H1 (cell line): ENCODE results near the gene BABAM1. TPM values are rescaled to one million over a fixed set of nuclear protein-coding genes. Genes with fewer than 3 reads are reported as not detected.

Experiments
- CTCF ChIA-PET: fragments of 300-600 bp; sonication (Branson Sonifier 250); formaldehyde crosslinking; loops from one replicate; lab custom pipeline; 2021; ENCODE audit not compliant: partially characterized antibody; lab: Charles Lee
- POLR2A ChIA-PET: fragments of 300-600 bp; sonication (Branson Sonifier 250); formaldehyde crosslinking; loops from one replicate; lab custom pipeline; 2021; ENCODE audit warnings: inconsistent platforms; ENCODE audit not compliant: partially characterized antibody; lab: Charles Lee
- DNase-seq, 2 experiments: peaks; one replicate each; pipeline versions ENCODE4 v3.0.0 to v3.0.0-alpha.2; 2010 to 2022; ENCODE audit warnings: low spot score in 2 of 2, low read depth in 1 of 2, mixed read lengths in 1 of 2
- FAIRE-seq: peaks from 2 replicates; lab custom pipeline; 2011; peaks lifted over from hg19 to GRCh38; lab: Jason Lieb, UNC
- H2AFZ ChIP-seq: 2 replicates; pipeline ENCODE4 v1.8.1; 2012; ENCODE audit warnings: low read length, inconsistent platforms
- H2AK5ac ChIP-seq: 2 replicates; pipeline ENCODE4 v1.6.1; 2013; ENCODE audit warnings: low read depth, low read length
- H2BK120ac ChIP-seq: replicated peaks from 2 replicates; pipeline ENCODE3; 2013; ENCODE audit warnings: low read depth, low read length, inconsistent platforms
- H2BK12ac ChIP-seq: 2 replicates; pipeline ENCODE4 v1.6.1; 2013; ENCODE audit warnings: low read depth, low read length
- H2BK15ac ChIP-seq: 2 replicates; pipeline ENCODE4 v1.6.1; 2013; ENCODE audit warnings: low read length
- H2BK20ac ChIP-seq: 2 replicates; pipeline ENCODE4 v1.6.1; 2013; ENCODE audit warnings: low read length
- H2BK5ac ChIP-seq: 2 replicates; pipeline ENCODE4 v1.6.1; 2013; ENCODE audit warnings: low read depth, low read length
- H3K14ac ChIP-seq: 2 replicates; pipeline ENCODE4 v1.6.1; 2013; ENCODE audit warnings: inconsistent platforms; ENCODE audit not compliant: insufficient read length
- H3K18ac ChIP-seq: 2 replicates; pipeline ENCODE4 v1.6.1; 2013; ENCODE audit warnings: low read length; ENCODE audit errors: extremely low read depth
- H3K23ac ChIP-seq: 2 replicates; pipeline ENCODE4 v1.6.1; 2013; ENCODE audit warnings: inconsistent platforms; ENCODE audit not compliant: insufficient read length
- H3K23me2 ChIP-seq: 2 replicates; pipeline ENCODE4 v1.6.1; 2013; ENCODE audit warnings: low read depth, low read length
- H3K27ac ChIP-seq: 2 replicates; pipeline ENCODE4 v1.6.1; 2011; ENCODE audit warnings: low read depth, low read length, inconsistent platforms
- H3K27me3 ChIP-seq, 4 experiments: replicated peaks in 1 of 4; 1 replicate in 1 of 4; 2 replicates in 3 of 4; pipeline versions ENCODE4 v1.6.1 to v1.8.1; 2011 to 2013; ENCODE audit warnings: low read length in 3 of 4, mild to moderate bottlenecking in 3 of 4, inconsistent platforms in 2 of 4, mixed read lengths in 2 of 4, moderate library complexity in 1 of 4; ENCODE audit not compliant: control insufficient read depth in 3 of 4, insufficient read depth in 3 of 4; ENCODE audit errors: extremely low read depth in 1 of 4
- H3K36me3 ChIP-seq, 4 experiments: 2 replicates each; pipeline versions ENCODE4 v1.6.1 to v1.8.1; 2011 to 2013; ENCODE audit warnings: mild to moderate bottlenecking in 4 of 4, low read length in 3 of 4, moderate library complexity in 2 of 4, control low read depth in 1 of 4, inconsistent platforms in 1 of 4; ENCODE audit not compliant: insufficient read depth in 4 of 4, control insufficient read depth in 2 of 4
- H3K4ac ChIP-seq: replicated peaks from 2 replicates; pipeline ENCODE3; 2013; ENCODE audit warnings: low read length, low read depth, mixed read lengths, inconsistent platforms; ENCODE audit not compliant: insufficient read length
- H3K4me1 ChIP-seq, 4 experiments: replicated peaks in 1 of 4; 1 replicate in 1 of 4; 2 replicates in 3 of 4; pipeline versions ENCODE4 v1.6.1 to v1.8.1; 2011 to 2013; ENCODE audit warnings: low read length in 3 of 4, inconsistent platforms in 2 of 4, mixed read lengths in 1 of 4; ENCODE audit not compliant: insufficient read depth in 4 of 4, control insufficient read depth in 3 of 4
- H3K4me2 ChIP-seq, 2 experiments: 2 replicates each; pipeline versions ENCODE4 v1.6.1 to v1.8.1; 2011 to 2013; ENCODE audit warnings: low read depth in 2 of 2, low read length in 2 of 2, control low read depth in 1 of 2, inconsistent platforms in 1 of 2, mild to moderate bottlenecking in 1 of 2; ENCODE audit not compliant: insufficient read depth in 1 of 2
- H3K4me3 ChIP-seq, 4 experiments: fragments of 200-600, 300-600 bp in 1 of 4; sonication (generic), shearing (Covaris generic), sonication (Bioruptor Twin) in 1 of 4; 2 replicates each; pipeline versions ENCODE4 v1.5.1 to v1.8.1; 2011 to 2016; ENCODE audit warnings: low read length in 4 of 4, low read depth in 3 of 4, control low read depth in 2 of 4, inconsistent platforms in 2 of 4, mild to moderate bottlenecking in 2 of 4, mixed read lengths in 1 of 4, moderate library complexity in 1 of 4; ENCODE audit not compliant: insufficient read depth in 2 of 4; ENCODE audit errors: extremely low read depth in 1 of 4
- H3K56ac ChIP-seq: replicated peaks from 2 replicates; pipeline ENCODE3; 2013; ENCODE audit warnings: low read depth, mild to moderate bottlenecking, mixed read lengths, low read length, inconsistent platforms; ENCODE audit not compliant: insufficient read length
- H3K79me1 ChIP-seq: 2 replicates; pipeline ENCODE4 v1.6.1; 2013; ENCODE audit warnings: low read depth, low read length, control low read depth
- H3K79me2 ChIP-seq, 2 experiments: 2 replicates each; pipeline versions ENCODE4 v1.6.1 to v1.8.1; 2012 to 2013; ENCODE audit warnings: low read length in 2 of 2, mild to moderate bottlenecking in 2 of 2, inconsistent platforms in 1 of 2; ENCODE audit not compliant: insufficient read depth in 2 of 2, control insufficient read depth in 1 of 2
- H3K9ac ChIP-seq, 4 experiments: replicated peaks in 1 of 4; 1 replicate in 1 of 4; 2 replicates in 3 of 4; pipeline versions ENCODE4 v1.6.1 to v1.8.1; 2011 to 2013; ENCODE audit warnings: low read depth in 3 of 4, low read length in 3 of 4, control low read depth in 2 of 4, mild to moderate bottlenecking in 2 of 4, moderate library complexity in 2 of 4, inconsistent platforms in 1 of 4; ENCODE audit errors: extremely low read depth in 1 of 4
- H3K9me3 ChIP-seq, 2 experiments: 2 replicates each; pipeline versions ENCODE4 v1.6.1 to v1.8.1; 2012 to 2013; ENCODE audit warnings: mild to moderate bottlenecking in 2 of 2, moderate library complexity in 2 of 2, control low read depth in 1 of 2, inconsistent platforms in 1 of 2, low read depth in 1 of 2, low read length in 1 of 2, mixed read lengths in 1 of 2; ENCODE audit not compliant: insufficient read depth in 2 of 2
- H4K20me1 ChIP-seq, 2 experiments: replicated peaks in 1 of 2; 2 replicates each; pipeline versions ENCODE3 to v1.8.1; 2011 to 2013; ENCODE audit warnings: inconsistent platforms in 2 of 2, low read length in 2 of 2, mild to moderate bottlenecking in 1 of 2; ENCODE audit not compliant: insufficient read depth in 2 of 2, control insufficient read depth in 1 of 2
- H4K5ac ChIP-seq: 2 replicates; pipeline ENCODE4 v1.6.1; 2013; ENCODE audit warnings: low read length, low read depth, mixed read lengths, inconsistent platforms; ENCODE audit not compliant: insufficient read length
- H4K8ac ChIP-seq: 2 replicates; pipeline ENCODE4 v1.8.0; 2013; ENCODE audit warnings: mild to moderate bottlenecking, moderate library complexity, low read length, inconsistent platforms; ENCODE audit not compliant: insufficient read depth; ENCODE audit errors: extremely low read depth
- H4K91ac ChIP-seq: replicated peaks from 2 replicates; pipeline ENCODE3; 2013; ENCODE audit warnings: low read length, mixed read lengths, inconsistent platforms; ENCODE audit not compliant: insufficient read length
- ATF3 ChIP-seq: IDR thresholded peaks from 2 replicates; pipeline ENCODE4 v1.6.1; 2011; ENCODE audit warnings: low read depth, mild to moderate bottlenecking, low read length; ENCODE audit not compliant: insufficient read depth
- BCL11A ChIP-seq, 2 experiments: IDR thresholded peaks; one replicate each; pipeline ENCODE4 v1.6.1; 2011; ENCODE audit warnings: low read depth in 2 of 2, low read length in 2 of 2, mild to moderate bottlenecking in 2 of 2
- E2F6 ChIP-seq: IDR thresholded peaks from 2 replicates; pipeline ENCODE4 v1.6.1; 2012; ENCODE audit warnings: inconsistent platforms
- HDAC2 ChIP-seq, 2 experiments: fragments of 300-600 bp in 1 of 2; sonication (generic) in 1 of 2; IDR thresholded peaks; 2 replicates each; pipeline ENCODE4 v1.6.1; 2011 to 2012; ENCODE audit warnings: low read depth in 2 of 2, low read length in 2 of 2, mild to moderate bottlenecking in 2 of 2, moderate library complexity in 2 of 2, borderline replicate concordance in 1 of 2, inconsistent platforms in 1 of 2
- JUN ChIP-seq: IDR thresholded peaks from 2 replicates; pipeline ENCODE4 v1.6.1; 2011; ENCODE audit warnings: low read depth, mild to moderate bottlenecking, improper control_type of control experiment, low read length
- KDM1A ChIP-seq: fragments of 200-600, 300-600 bp; sonication (generic); IDR thresholded peaks from 2 replicates; pipeline ENCODE4 v1.7.1; 2016; ENCODE audit warnings: mild to moderate bottlenecking, low read length, borderline replicate concordance
- RBBP5 ChIP-seq: IDR thresholded peaks from 2 replicates; pipeline ENCODE4 v1.7.1; 2012; ENCODE audit warnings: low read depth, mild to moderate bottlenecking, inconsistent platforms, low read length, moderate library complexity, borderline replicate concordance
- SIN3A ChIP-seq, 2 experiments: IDR thresholded peaks in 1 of 2; conservative IDR thresholded peaks in 1 of 2; 2 replicates each; pipeline ENCODE4 v1.6.1; 2011 to 2012; ENCODE audit warnings: low read length in 2 of 2, improper control_type of control experiment in 1 of 2, low read depth in 1 of 2, mild to moderate bottlenecking in 1 of 2
- SIRT6 ChIP-seq: IDR thresholded peaks from one replicate; pipeline ENCODE4 v1.7.1; 2012; ENCODE audit warnings: low read length, inconsistent platforms
- SIX5 ChIP-seq: IDR thresholded peaks from 2 replicates; pipeline ENCODE4 v1.6.1; 2011; ENCODE audit warnings: mild to moderate bottlenecking, low read depth, low read length
- ZNF274 ChIP-seq: IDR thresholded peaks from 2 replicates; pipeline ENCODE4 v1.7.0; 2012; ENCODE audit warnings: low read length, borderline replicate concordance; ENCODE audit errors: extremely low read depth
- WGBS, 2 experiments: shearing (Covaris generic) in 1 of 2; methylation state at CpG; one replicate each; pipeline versions ENCODE4 v1.1.6 to v1.1.7; 2013 to 2015; ENCODE audit warnings: low lambda C conversion rate in 2 of 2, mixed read lengths in 2 of 2, inconsistent platforms in 1 of 2, low coverage in 1 of 2, missing lambda C conversion rate in 1 of 2; ENCODE audit not compliant: insufficient replicate concordance in 2 of 2, insufficient coverage in 1 of 2, insufficient read length in 1 of 2; ENCODE audit errors: extremely low coverage in 1 of 2, missing lambda C conversion rate in 1 of 2; 5-methylcytosine and 5-hydroxymethylcytosine counted together
- polyA plus RNA-seq, 7 experiments: library from polyadenylated mRNA; depleted of rRNA in 3 of 7; stranded (reverse) in 5 of 7; unstranded in 2 of 7; fragments of >200 nt in 5 of 7; fragments of 200-250 nt in 2 of 7; gene quantifications; 1 replicate in 5 of 7; 2 replicates in 1 of 7; 4 replicates in 1 of 7; pipeline versions ENCODE4 v1.2.1 to v1.2.3, GENCODE V29; 2011 to 2013; ENCODE audit warnings: missing spikeins in 2 of 7, mixed read lengths in 2 of 7
- total RNA-seq: library from RNA; stranded (reverse); fragmentation: NEBNext Ultra II Directional; extraction: Animal tissue kit (Norgen Biotek cat#: 25700); gene quantifications from 2 replicates; pipeline ENCODE4 v1.2.1, GENCODE V29; 2021

BABAM1 gene
- total and polyA plus RNA-seq, 2 of the 8 experiments (the other 6 are each of a cell fraction or from before 2014, with no cell fraction given): 127 to 133 TPM

- no peak overlapping the region for H2AK5ac ChIP-seq
- H2BK120ac ChIP-seq: no peak overlapping the region
- H3K79me2 ChIP-seq: peaks cover 0 to 6% of the 10 kb centered on the region in 2 experiments; a peak in 1 of 4 replicates
- H3K4me2 ChIP-seq: peak overlapping the region; percentile 37 to 49
- no peak overlapping the region for H3K4ac ChIP-seq
- no peak overlapping the region for H4K91ac ChIP-seq
- H3K4me3 ChIP-seq: peak overlapping the region in 1 of 4 experiments; percentile 67; a peak in 2 of 8 replicates
- H2BK15ac ChIP-seq: no peak overlapping the region
- no peak overlapping the region for H2BK5ac ChIP-seq
- no peak for DNase-seq
- H2BK20ac ChIP-seq: no peak overlapping the region
- H3K23me2 ChIP-seq: peaks cover 5% of the 10 kb centered on the region; the same call in 1 of the 2 replicates
- H3K18ac ChIP-seq: no peak overlapping the region
- peaks cover 0 to 8% of the 10 kb centered on the region in 2 experiments for H4K20me1 ChIP-seq
- no peak overlapping the region for H3K14ac ChIP-seq
- no peak overlapping the region for H2BK12ac ChIP-seq
- no peak overlapping the region for H4K8ac ChIP-seq
- CTCF ChIA-PET: interaction anchor here (0.7 to 2.5 kb wide), 7 partner anchors 11 to 93 kb away, joined by 3 to 29 read pairs (median 6); partner anchors contain the start of genes ABHD8, ANKLE1, DDA1 and MRPL34
- peaks cover 0 to 13% (median 6%) of the 10 kb centered on the region in 4 experiments; a peak in 4 of 8 replicates for H3K36me3 ChIP-seq
- peaks cover 0 to 3% of the 10 kb centered on the region in 2 experiments; a peak in 1 of 4 replicates for H3K9me3 ChIP-seq
- no peak overlapping the region for H3K56ac ChIP-seq
- no peak overlapping the region for H2AFZ ChIP-seq
- no peaks in the 10 kb centered on the region for H3K27me3 ChIP-seq
- H3K23ac ChIP-seq: no peak overlapping the region
- no peak for FAIRE-seq
- H3K79me1 ChIP-seq: peaks cover 7% of the 10 kb centered on the region
- no peak overlapping the region for H4K5ac ChIP-seq
- no peak overlapping the region for H3K9ac ChIP-seq
- H3K4me1 ChIP-seq: peaks cover 0 to 5% (median 4%) of the 10 kb centered on the region in 4 experiments; a peak in 5 of 7 replicates
- POLR2A ChIA-PET: interaction anchor here (0.8 to 4.8 kb wide), 11 partner anchors 12 to 100 kb away, joined by 3 to 67 read pairs (median 5); partner anchors contain the start of genes ABHD8, ANO8, BABAM1 and DDA1
- no peak overlapping the region for H3K27ac ChIP-seq
- 90% methylated on average over 14 of the region's 14 CpGs; no CpG with 5 or more reads in 1 of the 2 experiments for WGBS, 2 experiments
- no peak for TF ChIP-seq SIRT6
- no peak for TF ChIP-seq ZNF274
- no peak for TF ChIP-seq E2F6
- TF ChIP-seq HDAC2 (IDR thresholded peaks at IDR 0.05; ENCODE audit: borderline replicate concordance in 1 of 2, low read depth in 2 of 2, low read length in 2 of 2): no peak
- TF ChIP-seq SIX5: no peak
- TF ChIP-seq KDM1A: no peak
- TF ChIP-seq JUN: no peak
- TF ChIP-seq BCL11A (IDR thresholded peaks at IDR 0.05; ENCODE audit: low read depth in 2 of 2, low read length in 2 of 2): no peak
- no peak for TF ChIP-seq RBBP5
- no peak for TF ChIP-seq SIN3A (conservative IDR thresholded peaks at IDR 0.05 in 1 of 2, IDR thresholded peaks at IDR 0.05 in 1 of 2; ENCODE audit: low read depth in 1 of 2, low read length in 2 of 2)
- no peak for TF ChIP-seq ATF3
Observed at GRCh38 chr19:17293605-17294004, 26.4 kb downstream of the BABAM1 start.
